ENCODE data around the gene TELO2.

GRCh38 chr16:1455190-1456171, 37.7 kb upstream of the TELO2 start:
- TF ChIP-seq POLR2A (IDR thresholded peaks at IDR 0.05) (no peak), CTCF (IDR thresholded peaks at IDR 0.05) (no peak)

All from esophagus squamous epithelium (tissue), 4 donors.